Osteoblast (primary cell): ENCODE data around the gene DCUN1D2. TPM values are rescaled to one million over a fixed set of nuclear protein-coding genes. Genes with fewer than 3 reads are reported as not detected.

Experiments
- DNase-seq: peaks from one replicate; pipeline ENCODE4 v3.0.0; 2011; ENCODE audit warnings: low spot score, mixed read lengths; ENCODE audit not compliant: insufficient read length; ENCODE audit errors: missing footprints
- H2AFZ ChIP-seq: 2 replicates; pipeline ENCODE4 v1.6.0; 2011; ENCODE audit warnings: mild to moderate bottlenecking, low read length
- H3K27ac ChIP-seq: 2 replicates; pipeline ENCODE4 v1.5.1; 2011; ENCODE audit warnings: mild to moderate bottlenecking, low read depth, low read length, moderate library complexity
- H3K27me3 ChIP-seq: 2 replicates; pipeline ENCODE4 v1.6.0; 2012; ENCODE audit warnings: mild to moderate bottlenecking, control low read depth, inconsistent platforms, low read length, moderate library complexity; ENCODE audit not compliant: insufficient read depth
- H3K36me3 ChIP-seq: 2 replicates; pipeline ENCODE4 v1.5.1; 2011; ENCODE audit warnings: mild to moderate bottlenecking, low read length, control low read depth, moderate library complexity; ENCODE audit not compliant: insufficient read depth
- H3K4me1 ChIP-seq: 2 replicates; pipeline ENCODE4 v1.5.1; 2011; ENCODE audit warnings: mild to moderate bottlenecking, low read length, control low read depth, moderate library complexity; ENCODE audit not compliant: insufficient read depth
- H3K4me2 ChIP-seq: 2 replicates; pipeline ENCODE4 v1.6.0; 2011; ENCODE audit warnings: mild to moderate bottlenecking, low read length; ENCODE audit not compliant: insufficient read depth
- H3K4me3 ChIP-seq: fragments of 200-600 bp; sonication (generic); 3 replicates; pipeline ENCODE4 v1.5.1; 2012; ENCODE audit warnings: mild to moderate bottlenecking, low read length, inconsistent platforms; ENCODE audit not compliant: insufficient read depth
- H3K79me2 ChIP-seq: 2 replicates; pipeline ENCODE4 v1.6.0; 2012; ENCODE audit warnings: mild to moderate bottlenecking, low read length, control low read depth, inconsistent platforms; ENCODE audit not compliant: insufficient read depth
- H3K9me3 ChIP-seq: 2 replicates; pipeline ENCODE4 v1.5.1; 2011; ENCODE audit warnings: low read depth, low read length, control low read depth
- H4K20me1 ChIP-seq: 2 replicates; pipeline ENCODE4 v1.6.0; 2012; ENCODE audit warnings: mild to moderate bottlenecking, low read length, control low read depth; ENCODE audit not compliant: insufficient read depth
- CTCF ChIP-seq: IDR thresholded peaks from 2 replicates; pipeline ENCODE4 v1.5.1; 2011; ENCODE audit warnings: mild to moderate bottlenecking, low read depth, low read length, moderate library complexity; ENCODE audit errors: extremely low read depth
- total RNA-seq: library from RNA; depleted of rRNA; stranded (reverse); fragments of >200 nt; gene quantifications from 2 replicates; pipeline ENCODE4 v1.2.3, GENCODE V29; 2012

DCUN1D2 gene
- total RNA-seq, 1 donor = 14.8 TPM

GRCh38 chr13:113456116-113456702 is 34.3 kb downstream of the DCUN1D2 start:
- H4K20me1 ChIP-seq = no peaks in the 10 kb centered on the region
- peaks cover 40% of the 10 kb centered on the region for H3K36me3 ChIP-seq
- no peak for TF ChIP-seq CTCF
- DNase-seq = no peak
- no peak overlapping the region for H3K27ac ChIP-seq
- no peak overlapping the region for H3K4me2 ChIP-seq
- H3K79me2 ChIP-seq = no peaks in the 10 kb centered on the region
- no peaks in the 10 kb centered on the region for H3K9me3 ChIP-seq
- H3K27me3 ChIP-seq = no peaks in the 10 kb centered on the region
- H2AFZ ChIP-seq = no peak overlapping the region
- no peak overlapping the region for H3K4me3 ChIP-seq
- H3K4me1 ChIP-seq = no peaks in the 10 kb centered on the region

GRCh38 chr13:113455384-113455783 is 35.1 kb downstream of the DCUN1D2 start:
- H3K79me2 ChIP-seq = no peaks in the 10 kb centered on the region
- no peak overlapping the region for H3K4me3 ChIP-seq
- H3K27ac ChIP-seq = no peak overlapping the region
- H3K36me3 ChIP-seq = peaks cover 32% of the 10 kb centered on the region
- DNase-seq = no peak
- TF ChIP-seq CTCF = no peak
- no peaks in the 10 kb centered on the region for H4K20me1 ChIP-seq
- no peak overlapping the region for H3K4me2 ChIP-seq
- no peak overlapping the region for H2AFZ ChIP-seq
- no peaks in the 10 kb centered on the region for H3K9me3 ChIP-seq
- H3K4me1 ChIP-seq = no peaks in the 10 kb centered on the region
- H3K27me3 ChIP-seq = no peaks in the 10 kb centered on the region

- no peaks in the 10 kb centered on the region for H3K27me3 ChIP-seq
- H3K4me1 ChIP-seq = peaks cover 2% of the 10 kb centered on the region
- no peak overlapping the region for H3K27ac ChIP-seq
- H3K79me2 ChIP-seq = no peaks in the 10 kb centered on the region
- TF ChIP-seq CTCF = no peak
- no peaks in the 10 kb centered on the region for H4K20me1 ChIP-seq
- DNase-seq = no peak
- H3K36me3 ChIP-seq = peaks cover 28% of the 10 kb centered on the region
- no peaks in the 10 kb centered on the region for H3K9me3 ChIP-seq
- H3K4me2 ChIP-seq = no peak overlapping the region
- no peak overlapping the region for H3K4me3 ChIP-seq
- no peak overlapping the region for H2AFZ ChIP-seq
These were observed 35.6 kb downstream of the DCUN1D2 start for GRCh38 chr13:113454936-113455335.

- Histone ChIP-seq H2AFZ (no peak within 1 kb of the TSS), H3K36me3 (peaks cover 15% of the 10 kb centered on the region), H3K27me3 (no peaks in the 10 kb centered on the region), H3K4me1 (peaks cover 7% of the 10 kb centered on the region), H3K79me2 (no peaks in the 10 kb centered on the region), H3K4me2 (no peak within 1 kb of the TSS), H3K4me3 (no peak within 1 kb of the TSS), H3K27ac (no peak within 1 kb of the TSS), H4K20me1 (no peaks in the 10 kb centered on the region), H3K9me3 (no peaks in the 10 kb centered on the region)
- no peak for TF ChIP-seq CTCF
- DNase-seq = no peak
These were observed 37.3 kb downstream of the DCUN1D2 start, which contains the start of gene ADPRHL1 for GRCh38 chr13:113452942-113453901. TSS of gene ADPRHL1 (minus strand) at chr13:113453488. CDS start at chr13:113453437, 51 bp downstream.
